ENCODE measurements around the gene PEX11G.

Gene PEX11G

DNA sequence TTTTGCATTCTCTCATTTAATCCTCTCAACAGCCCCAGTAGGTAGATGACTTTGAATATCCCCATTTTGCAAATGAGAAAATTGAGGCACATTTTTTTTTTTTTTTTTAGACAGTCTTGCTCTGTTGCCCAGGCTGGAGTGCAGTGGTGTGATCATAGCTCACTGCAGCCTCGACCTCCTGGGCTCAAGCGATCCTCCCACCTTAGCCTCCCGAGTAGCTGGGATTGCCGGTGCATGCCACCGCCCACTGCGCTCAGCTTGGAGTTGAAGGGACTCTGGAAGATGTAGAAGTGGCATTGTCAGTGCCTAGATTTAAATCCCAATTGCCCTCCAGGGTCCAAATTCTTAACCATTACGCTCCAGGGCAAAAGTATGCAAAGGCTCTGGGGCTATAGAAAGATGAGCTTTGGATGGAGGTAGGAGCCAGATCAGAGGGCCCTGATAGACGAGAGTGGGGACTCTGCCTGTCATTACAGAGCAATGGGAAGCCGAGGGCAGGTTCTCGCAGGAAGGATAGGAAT is 32.8 kb upstream of the PEX11G start:
- no peak for DNase-seq (ENCODE audit: low read depth, low spot score)

DNA sequence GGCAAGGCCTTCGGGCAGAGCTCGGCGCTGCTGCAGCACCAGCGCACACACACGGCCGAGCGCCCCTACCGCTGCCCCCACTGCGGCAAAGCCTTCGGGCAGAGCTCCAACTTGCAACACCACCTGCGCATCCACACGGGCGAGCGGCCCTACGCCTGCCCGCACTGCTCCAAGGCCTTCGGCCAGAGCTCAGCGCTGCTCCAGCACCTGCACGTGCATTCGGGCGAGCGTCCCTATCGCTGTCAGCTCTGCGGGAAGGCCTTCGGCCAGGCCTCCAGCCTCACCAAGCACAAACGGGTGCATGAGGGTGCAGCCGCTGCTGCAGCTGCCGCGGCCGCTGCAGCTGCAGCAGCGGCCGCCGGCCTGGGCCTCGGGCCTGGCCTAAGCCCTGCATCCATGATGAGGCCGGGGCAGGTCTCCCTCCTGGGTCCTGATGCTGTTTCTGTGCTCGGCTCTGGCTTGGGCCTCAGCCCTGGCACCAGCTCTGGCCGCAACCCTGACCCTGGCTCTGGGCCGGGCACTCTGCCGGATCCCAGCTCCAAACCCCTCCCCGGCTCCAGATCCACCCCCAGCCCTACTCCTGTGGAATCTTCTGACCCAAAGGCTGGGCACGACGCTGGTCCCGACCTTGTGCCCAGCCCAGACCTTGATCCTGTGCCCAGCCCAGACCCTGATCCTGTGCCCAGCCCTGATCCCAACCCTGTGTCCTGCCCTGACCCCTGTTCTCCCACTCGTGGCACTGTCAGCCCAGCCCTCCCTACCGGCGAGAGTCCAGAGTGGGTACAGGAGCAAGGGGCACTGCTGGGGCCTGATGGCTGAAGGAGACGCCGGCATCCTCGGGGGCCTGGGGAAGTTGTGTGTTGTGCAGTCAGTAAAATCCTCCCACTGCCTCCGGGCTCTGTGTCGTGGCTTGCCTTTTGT is 31.6 kb upstream of the PEX11G start:
- no peak for DNase-seq (ENCODE audit: low read depth, low spot score)

DNA sequence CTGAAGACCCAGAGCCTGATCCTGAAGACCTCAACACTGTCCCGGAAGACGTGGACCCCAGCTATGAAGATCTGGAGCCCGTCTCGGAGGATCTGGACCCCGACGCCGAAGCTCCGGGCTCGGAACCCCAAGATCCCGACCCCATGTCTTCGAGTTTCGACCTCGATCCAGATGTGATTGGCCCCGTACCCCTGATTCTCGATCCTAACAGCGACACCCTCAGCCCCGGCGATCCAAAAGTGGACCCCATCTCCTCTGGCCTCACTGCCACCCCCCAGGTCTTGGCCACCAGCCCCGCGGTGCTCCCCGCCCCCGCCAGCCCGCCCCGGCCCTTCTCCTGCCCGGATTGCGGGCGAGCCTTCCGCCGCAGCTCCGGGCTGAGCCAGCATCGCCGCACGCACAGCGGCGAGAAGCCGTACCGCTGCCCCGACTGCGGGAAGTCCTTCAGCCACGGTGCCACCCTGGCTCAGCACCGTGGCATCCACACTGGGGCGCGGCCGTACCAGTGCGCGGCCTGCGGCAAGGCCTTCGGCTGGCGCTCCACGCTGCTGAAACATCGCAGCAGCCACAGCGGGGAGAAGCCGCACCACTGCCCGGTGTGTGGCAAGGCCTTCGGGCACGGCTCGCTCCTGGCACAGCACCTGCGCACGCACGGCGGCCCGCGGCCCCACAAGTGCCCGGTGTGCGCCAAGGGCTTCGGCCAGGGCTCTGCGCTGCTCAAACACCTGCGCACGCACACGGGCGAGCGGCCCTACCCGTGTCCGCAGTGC is 30.7 kb upstream of the PEX11G start:
- no peak for DNase-seq (ENCODE audit: low read depth, low spot score)

DNA sequence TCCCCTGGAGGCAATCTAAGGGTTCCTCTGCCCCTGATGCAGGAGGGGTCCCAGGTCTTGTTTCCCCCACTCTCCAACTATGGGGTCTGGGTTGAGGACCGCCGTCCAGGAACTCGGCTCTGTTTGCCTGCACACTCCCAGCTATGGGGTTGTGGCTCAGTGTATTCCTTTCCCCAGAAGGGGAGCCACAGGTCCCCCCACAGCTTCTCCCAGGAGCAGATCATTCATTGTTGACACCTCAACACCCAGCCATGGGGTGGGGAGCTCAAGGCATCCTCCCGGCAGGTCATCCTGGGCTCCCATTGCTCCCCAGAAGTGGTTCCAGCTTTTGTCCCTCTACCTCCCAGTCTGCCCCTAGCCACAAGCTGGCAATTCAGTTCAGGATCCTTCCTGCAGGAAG is 28.0 kb upstream of the PEX11G start:
- DNase-seq (ENCODE audit: low read depth, low spot score) = no peak

DNA sequence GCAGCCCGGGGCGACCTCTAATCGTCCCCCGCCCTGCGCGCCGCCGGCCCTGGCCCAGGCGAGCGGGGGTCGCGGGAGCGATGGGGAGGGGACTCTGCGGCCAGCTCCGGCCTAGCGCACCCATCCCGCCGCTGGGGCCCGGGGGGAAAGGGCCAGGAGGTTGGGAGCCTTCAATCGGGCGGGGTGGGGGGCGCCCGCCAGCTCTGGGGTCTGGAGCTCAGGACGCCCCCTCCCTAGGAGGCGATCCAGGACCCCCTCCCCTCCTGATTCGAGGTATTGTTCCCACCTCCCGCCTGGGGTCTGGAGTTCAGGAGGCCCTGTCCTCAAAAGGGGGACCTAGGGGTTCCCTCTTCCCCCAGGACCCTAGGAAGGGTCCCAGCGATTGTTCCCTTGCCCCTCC is 27.5 kb upstream of the PEX11G start:
- no peak for DNase-seq (ENCODE audit: low read depth, low spot score)

DNA sequence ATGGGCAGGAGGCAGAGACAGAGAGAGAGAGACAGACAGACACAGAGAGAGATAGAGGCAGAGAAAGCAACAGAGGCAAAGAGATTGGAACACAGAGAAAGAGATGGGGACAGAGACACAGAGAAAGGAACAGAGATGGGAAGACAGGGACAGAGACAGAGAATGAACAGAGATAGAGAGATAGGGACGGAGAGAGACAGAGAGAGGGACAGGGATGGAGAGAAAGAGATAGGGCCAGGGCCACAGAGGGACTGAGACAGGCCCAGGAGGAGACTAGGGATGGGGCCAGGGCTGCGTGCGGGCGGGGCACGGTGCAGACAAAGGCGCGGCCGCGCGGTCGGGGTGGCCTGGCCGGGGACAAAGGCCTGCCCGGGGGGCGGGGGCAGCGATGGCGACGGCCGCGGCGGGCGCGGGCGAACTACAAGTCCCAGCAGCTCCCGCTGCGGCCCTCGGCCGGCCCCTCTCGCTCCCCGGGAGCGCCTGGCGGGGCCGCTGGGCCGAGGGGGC is 26.9 kb upstream of the PEX11G start, which contains the start of gene ZNF358:
Gene ZNF358 (plus strand): TSS at position 459 of the 507 bp plus-strand sequence. CDS start 3,140 bp downstream, outside the sequence.
- DNase-seq (ENCODE audit: low read depth, low spot score) = no peak

DNA sequence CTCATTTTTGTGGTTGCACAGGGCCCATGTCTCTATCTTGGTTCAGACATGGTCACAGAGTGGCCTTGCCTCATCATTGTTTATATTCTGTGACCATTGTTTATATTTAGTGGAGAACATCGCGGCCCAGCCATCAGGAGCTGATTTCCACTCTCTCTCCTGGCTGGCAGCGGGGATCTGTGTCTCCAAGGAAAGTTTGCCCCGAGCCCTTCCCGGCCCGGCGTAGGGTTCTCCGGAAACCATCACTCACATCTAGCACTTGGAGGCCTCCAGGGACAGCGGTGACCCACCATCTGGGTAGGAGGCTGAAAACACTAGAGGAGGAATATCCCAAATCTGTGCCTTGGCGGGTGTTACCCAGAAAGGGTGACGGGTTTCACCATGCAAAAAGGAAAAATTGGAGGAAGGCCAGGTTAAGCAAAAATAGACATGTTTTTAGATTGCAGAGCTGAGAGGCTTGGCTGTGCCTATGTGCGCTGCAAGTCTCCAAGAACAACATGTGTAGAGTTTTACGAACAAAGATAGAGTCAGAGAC is 26.3 kb upstream of the PEX11G start:
- DNase-seq (ENCODE audit: low read depth, low spot score) = no peak

DNA sequence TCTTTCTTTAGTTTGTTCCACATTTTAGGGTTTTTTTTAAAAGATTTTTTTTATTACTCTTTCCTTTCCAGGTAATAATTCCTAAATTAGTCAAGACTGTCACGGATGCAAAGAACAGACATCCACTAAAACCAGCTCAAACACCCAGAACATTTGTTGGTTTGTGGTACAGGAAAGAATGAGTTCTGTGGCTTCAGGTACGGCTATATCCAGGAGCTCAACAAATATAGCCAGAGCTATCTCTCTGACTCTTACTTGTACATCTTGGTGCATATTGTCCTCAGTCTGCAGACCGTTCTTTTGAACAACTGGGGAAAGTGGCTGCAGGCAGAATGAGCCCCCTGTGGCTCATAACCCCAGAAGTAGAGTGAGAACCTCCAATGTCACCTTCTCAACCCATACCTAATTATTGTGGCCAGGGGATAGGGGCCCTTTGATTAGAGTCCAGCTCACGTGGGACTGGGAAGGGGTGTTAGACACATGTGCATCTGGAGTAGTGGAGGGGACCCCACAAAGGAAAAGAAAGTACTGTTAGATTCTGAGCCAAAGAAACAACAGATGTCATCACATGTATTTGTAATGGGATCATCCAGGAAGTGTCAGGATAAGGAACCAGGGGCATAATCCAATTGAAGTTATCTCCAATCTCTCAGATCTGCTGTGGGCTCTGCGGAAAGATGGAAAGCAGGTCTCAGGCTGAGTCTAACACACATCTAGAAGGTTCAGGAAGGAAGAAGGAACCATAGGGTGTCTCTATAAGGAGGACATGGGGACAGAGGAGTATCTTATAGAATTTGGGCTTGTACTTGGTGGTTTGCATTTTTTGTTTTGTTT is 25.2 kb upstream of the PEX11G start:
- DNase-seq (ENCODE audit: low read depth, low spot score) = no peak

DNA sequence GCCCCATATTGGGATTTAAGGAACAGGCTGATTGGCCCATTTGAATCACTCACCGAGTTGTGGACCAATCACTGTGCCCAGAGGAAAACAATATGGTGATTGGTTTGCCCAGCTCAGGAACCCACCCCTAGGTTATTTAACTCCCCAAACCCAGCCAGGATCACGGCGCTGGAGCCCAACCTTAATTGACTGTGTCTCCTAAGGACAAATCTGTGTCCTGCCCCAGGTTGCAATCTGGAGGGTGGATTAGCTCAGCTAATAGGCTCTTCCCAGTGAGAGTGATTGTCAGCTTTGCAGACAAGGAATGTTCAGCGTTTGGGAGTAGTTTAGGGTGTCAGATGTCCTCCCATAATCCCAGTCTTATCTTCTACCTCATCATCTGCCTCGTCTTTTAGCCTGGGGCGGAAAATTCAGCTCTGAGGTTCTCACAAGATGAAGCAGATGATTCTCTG is 23.6 kb upstream of the PEX11G start:
- DNase-seq (ENCODE audit: low read depth, low spot score) = no peak

DNA sequence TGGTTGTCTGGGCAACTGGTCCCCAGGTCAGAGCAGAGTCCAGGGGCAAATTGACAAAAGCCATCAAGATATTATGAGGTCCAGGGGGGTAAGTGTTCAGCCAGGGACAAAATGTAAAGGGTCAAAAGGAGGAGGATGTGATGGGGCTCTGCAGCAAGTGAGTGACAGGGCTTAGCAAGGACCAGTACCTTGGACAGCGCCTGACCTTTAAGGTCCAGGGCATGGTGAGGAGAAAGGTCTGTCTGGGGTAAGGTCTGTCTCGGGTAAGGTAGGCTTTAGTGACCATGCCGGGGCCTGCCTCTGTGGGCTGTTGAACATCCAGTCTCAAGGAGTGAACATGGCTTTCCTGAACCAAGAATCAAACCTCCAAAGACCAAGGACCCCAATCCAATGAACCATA is 20.8 kb upstream of the PEX11G start:
- no peak for DNase-seq (ENCODE audit: low read depth, low spot score)

DNA sequence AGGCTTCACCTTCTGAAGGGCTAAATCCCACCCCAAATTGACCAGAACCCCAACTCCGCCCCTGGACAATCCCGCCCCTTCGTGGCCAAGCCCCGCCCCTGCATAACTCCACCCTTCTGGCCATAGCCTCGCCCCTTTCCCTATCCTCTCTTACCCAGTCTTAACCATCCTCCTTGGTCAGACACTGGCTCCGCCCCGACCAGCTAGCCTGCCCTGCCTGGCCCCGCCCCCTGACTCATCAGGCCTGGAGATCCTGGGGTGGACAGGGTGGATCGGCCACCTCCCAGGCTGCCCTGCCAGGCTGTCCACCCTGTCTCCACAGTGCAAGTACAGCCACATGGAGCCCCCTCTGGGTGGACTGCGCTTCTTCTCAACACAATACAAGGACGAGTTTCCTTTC is 19.0 kb upstream of the PEX11G start:
- no peak for DNase-seq (ENCODE audit: low read depth, low spot score)

DNA sequence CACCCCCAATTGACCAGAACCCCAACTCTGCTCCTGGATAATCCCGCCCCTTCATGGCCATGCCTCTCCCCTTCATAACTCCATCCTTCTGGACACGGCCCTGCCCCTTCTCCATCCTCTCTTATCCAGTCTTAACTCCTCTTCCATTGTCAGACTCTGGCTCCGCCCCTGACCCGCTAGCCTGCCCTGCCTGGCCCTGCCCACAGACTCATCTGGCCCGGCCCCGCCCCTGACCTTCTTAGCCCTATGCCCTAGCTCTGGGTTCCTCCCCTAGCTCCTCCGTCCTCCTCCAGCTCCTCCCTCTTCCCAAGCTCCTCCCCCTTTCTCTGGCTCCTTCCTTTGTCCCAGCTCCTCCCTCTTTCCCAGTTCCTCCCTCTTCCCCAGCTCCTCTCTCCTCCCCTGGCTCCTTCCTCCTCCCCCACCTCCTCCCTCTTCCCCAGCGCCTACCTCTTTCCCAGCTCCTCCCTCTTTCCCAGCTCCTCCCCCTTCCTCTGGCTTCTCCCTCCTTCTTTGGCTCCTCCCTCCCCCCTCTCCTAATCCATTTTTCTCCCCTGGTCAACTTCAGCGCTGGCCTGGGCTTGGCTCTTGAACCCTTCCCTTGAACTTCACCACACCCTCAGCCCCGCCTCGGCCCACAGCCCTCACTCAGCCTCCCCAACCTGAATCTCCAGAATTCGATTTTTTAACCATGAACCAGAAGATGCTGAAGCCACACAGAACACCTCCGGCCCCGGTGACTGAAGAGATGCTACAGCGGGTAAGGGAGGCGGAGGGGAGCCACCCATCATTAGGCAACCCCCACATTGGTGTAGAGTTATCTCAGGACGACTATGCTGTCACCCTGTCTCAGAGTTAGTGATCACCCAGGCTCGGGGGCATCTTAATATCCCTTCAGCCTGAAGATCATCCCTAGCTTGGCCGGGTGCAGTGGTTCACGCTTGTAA is 17.8 kb upstream of the PEX11G start:
- no peak for DNase-seq (ENCODE audit: low read depth, low spot score)

DNA sequence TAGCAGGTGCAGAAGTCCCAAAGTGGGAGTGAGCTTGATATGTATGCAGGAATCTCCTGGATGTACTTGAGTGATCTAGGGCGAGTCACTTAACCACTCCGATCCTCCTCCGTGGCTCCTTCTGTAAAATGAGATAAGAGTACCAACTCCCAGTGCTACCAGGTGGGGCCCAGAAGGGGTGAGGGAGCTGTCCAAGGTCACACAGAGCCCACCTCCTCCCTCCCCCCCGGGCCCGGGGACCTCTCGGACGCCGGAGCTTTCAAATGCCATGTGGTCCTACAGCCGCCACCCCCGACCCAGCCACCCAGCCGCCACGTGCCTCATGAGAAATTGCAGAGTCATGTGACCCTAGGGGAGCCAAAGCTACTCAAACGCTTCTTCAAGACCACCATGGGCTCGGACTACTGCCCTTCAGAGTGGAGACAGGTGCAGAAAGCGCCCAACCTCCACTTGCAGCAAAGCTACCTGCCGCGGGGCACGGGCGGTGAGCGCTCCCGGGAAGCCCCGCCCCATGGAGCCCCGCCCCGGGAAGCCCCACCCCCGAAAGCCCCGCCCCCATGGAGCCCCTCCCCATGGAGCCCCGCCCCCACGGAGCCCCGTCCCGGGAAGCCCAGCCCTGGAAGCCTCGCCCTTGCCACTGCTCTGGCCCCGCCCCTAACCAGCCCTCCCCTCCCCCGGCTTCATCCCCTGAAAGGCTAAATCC is 17.0 kb upstream of the PEX11G start:
- DNase-seq (ENCODE audit: low read depth, low spot score) = no peak

DNA sequence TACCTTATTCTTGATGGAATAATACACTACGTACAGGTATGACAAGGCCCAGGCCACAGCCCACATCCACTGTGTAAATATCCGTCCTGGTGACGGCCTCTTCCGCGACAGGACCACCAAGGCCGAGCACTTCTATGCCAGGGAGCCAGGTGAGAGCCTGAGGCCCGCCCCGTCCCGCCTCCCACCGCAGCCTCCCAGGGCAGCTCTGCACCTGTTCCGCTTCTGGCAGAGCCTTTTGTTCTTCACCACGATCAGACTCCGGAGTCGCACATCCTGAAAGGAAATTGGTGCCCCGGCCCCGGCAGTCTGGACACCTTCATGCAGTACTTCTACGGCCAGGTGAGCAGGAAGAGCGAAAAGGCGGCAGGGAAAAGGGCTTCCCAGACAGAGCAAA is 16.4 kb upstream of the PEX11G start:
- no peak for DNase-seq (ENCODE audit: low read depth, low spot score)

DNA sequence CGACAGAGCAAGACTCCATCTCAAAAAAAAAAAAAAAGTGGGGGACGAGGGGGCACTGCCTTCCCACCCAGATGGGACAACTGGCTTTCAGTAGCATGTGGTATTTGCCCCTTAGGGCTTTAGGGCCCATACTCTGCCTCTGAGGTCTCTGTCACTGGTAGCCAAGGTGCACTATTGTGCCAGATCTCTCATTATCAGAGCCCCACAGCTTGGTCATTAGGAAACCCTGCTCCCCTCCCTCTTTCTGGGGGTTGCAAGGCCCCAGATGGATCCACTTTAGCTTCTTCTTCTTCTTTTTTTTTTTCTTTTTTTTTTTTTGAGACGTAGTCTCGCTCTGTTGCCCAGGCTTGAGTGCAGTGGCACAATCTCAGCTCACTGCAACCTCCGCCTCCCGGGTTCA is 15.8 kb upstream of the PEX11G start:
- no peak for DNase-seq (ENCODE audit: low read depth, low spot score)

DNA sequence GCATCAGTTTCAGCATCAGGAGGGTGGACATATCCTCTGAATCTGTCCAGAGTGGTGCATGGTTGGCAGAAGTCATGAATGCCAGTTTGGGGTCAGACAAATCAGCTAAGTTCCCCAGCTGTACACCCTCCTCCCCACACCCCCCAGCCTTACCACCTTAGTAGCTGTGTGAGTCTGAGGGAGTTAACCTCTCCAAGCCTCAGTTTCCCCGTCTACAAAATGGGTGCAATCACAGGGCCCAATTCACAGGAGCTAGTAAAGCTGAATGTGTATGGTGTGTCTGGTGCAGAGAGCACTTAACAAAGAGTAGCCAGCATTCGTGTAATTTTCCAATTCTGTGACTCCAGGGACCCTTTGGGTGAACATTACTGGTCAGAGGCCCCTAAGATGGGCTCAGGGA is 13.7 kb upstream of the PEX11G start:
- no peak for DNase-seq (ENCODE audit: low read depth, low spot score)

DNA sequence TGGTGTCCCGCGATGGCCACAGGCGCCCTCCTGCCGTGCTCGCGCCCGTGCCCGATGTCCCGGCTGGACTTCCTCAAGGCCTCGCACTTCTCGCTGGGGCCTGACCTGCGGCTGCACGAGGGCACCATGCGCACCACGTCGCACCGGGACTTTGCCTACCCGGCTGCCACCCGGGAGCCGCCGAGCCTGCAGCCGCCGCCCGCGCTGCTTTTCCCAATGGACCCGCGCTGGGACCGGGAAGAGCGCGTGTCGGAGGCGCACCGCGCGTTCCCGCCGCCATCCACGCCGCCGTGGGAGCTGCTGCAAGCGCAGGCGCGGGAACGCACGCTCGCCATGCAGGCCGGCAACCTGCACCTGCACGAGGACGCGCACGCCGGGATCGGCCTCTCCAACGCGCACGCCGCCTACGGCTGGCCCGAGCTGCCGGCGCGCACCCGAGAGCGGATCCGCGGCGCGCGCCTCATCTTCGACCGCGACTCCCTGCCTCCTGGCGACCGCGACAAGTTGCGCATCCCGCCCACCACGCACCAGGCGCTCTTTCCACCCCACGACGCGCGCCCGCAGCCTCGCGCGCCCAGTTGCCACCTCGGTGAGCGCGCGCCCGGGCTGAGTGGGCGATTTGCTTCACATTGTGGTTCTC is 12.1 kb upstream of the PEX11G start:
- DNase-seq (ENCODE audit: low read depth, low spot score) = no peak

DNA sequence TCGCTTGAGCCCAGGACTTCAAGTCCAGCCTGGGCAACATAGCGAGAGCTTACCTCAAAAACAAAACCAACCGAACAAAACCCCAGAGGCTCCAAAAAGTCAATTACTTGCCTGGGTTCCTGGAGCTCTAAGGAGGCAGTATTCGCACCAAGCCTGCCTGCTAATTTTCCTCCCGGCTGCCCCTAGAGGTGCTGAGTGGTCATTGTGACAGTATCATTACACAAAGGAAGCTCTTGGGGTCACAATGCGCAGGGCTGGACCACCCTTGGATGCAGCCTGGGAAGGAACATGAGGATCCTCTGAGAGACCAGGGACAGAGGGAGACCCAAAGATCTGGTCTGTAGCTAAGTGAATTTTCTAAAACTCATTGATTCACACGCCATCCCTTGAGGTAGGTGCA is 8.5 kb upstream of the PEX11G start:
- no peak for DNase-seq (ENCODE audit: low read depth, low spot score)
